IMR-90 (cell line): Measurements from ENCODE around the gene TRIM44.

Experiments
- CEBPB ChIP-seq: IDR thresholded peaks from 2 replicates; pipeline ENCODE4 v1.6.1; 2012; ENCODE audit warnings: low read depth, low read length, improper control_type of control experiment
- CHD1 ChIP-seq: IDR thresholded peaks from 2 replicates; pipeline ENCODE4 v1.6.1; 2012; ENCODE audit warnings: low read depth, low read length, improper control_type of control experiment
- CTCF ChIP-seq: conservative IDR thresholded peaks from 2 replicates; pipeline ENCODE4 v1.5.1; 2012; ENCODE audit warnings: mild to moderate bottlenecking, low read depth, low read length, improper control_type of control experiment
- ELK1 ChIP-seq: fragments of 150-350 bp; IDR thresholded peaks from 2 replicates; pipeline ENCODE4 v1.6.1; 2016; ENCODE audit warnings: low read depth, mild to moderate bottlenecking, low read length, moderate library complexity, borderline replicate concordance
- MAZ ChIP-seq: IDR thresholded peaks from 2 replicates; pipeline ENCODE4 v1.6.1; 2012; ENCODE audit warnings: low read depth, mild to moderate bottlenecking, low read length, improper control_type of control experiment, moderate library complexity, borderline replicate concordance
- POLR2A ChIP-seq: IDR thresholded peaks from 2 replicates; pipeline ENCODE4 v1.6.1; 2012; ENCODE audit warnings: mild to moderate bottlenecking, low read depth, low read length
- RCOR1 ChIP-seq: IDR thresholded peaks from 2 replicates; pipeline ENCODE4 v1.6.1; 2012; ENCODE audit warnings: mild to moderate bottlenecking, low read length, improper control_type of control experiment; ENCODE audit not compliant: insufficient replicate concordance
- RFX5 ChIP-seq: IDR thresholded peaks from 2 replicates; pipeline ENCODE4 v1.8.0; 2012; ENCODE audit warnings: low read depth, mild to moderate bottlenecking, low read length, moderate library complexity
- SMC3 ChIP-seq: fragments of 150-350 bp; IDR thresholded peaks from 2 replicates; pipeline ENCODE4 v1.6.1; 2016; ENCODE audit warnings: low read depth, mild to moderate bottlenecking, antibody characterized with exemption, low read length, moderate library complexity
- USF2 ChIP-seq: fragments of 150-350 bp; IDR thresholded peaks from 2 replicates; pipeline ENCODE4 v1.6.1; 2017; ENCODE audit warnings: mild to moderate bottlenecking, antibody characterized with exemption, low read length, low read depth

GRCh38 chr11:35688023-35688422 lies 25.4 kb downstream of the TRIM44 start:
- TF ChIP-seq CTCF, result no peak
- TF ChIP-seq POLR2A, result no peak
- no peak for TF ChIP-seq USF2
- TF ChIP-seq SMC3, result no peak
- TF ChIP-seq MAZ, result no peak
- no peak for TF ChIP-seq ELK1
- peak; percentile 4; the same call in 1 of the 2 replicates for TF ChIP-seq CEBPB
- TF ChIP-seq RCOR1, result no peak
- TF ChIP-seq RFX5, result no peak
- TF ChIP-seq CHD1, result no peak
